Fibroblast of pulmonary artery (primary cell): ENCODE measurements around the gene UNC5B.

Source experiments
- DNase-seq: peaks from one replicate; pipeline ENCODE4 v3.0.0-alpha.2; 2010; ENCODE audit warnings: low read depth
- H3K4me3 ChIP-seq: replicated peaks from 2 replicates; pipeline ENCODE4 v1.5.1; 2011; ENCODE audit warnings: low read depth, mild to moderate bottlenecking, control low read depth, low read length, moderate library complexity
- TF ChIP-seq, protein P1 (sequence below): IDR thresholded peaks from 2 replicates; pipeline ENCODE4 v1.5.1; 2011; ENCODE audit warnings: mild to moderate bottlenecking, control low read depth, low read length, inconsistent platforms; ENCODE audit errors: missing control alignments

The UNC5B gene

DNA sequence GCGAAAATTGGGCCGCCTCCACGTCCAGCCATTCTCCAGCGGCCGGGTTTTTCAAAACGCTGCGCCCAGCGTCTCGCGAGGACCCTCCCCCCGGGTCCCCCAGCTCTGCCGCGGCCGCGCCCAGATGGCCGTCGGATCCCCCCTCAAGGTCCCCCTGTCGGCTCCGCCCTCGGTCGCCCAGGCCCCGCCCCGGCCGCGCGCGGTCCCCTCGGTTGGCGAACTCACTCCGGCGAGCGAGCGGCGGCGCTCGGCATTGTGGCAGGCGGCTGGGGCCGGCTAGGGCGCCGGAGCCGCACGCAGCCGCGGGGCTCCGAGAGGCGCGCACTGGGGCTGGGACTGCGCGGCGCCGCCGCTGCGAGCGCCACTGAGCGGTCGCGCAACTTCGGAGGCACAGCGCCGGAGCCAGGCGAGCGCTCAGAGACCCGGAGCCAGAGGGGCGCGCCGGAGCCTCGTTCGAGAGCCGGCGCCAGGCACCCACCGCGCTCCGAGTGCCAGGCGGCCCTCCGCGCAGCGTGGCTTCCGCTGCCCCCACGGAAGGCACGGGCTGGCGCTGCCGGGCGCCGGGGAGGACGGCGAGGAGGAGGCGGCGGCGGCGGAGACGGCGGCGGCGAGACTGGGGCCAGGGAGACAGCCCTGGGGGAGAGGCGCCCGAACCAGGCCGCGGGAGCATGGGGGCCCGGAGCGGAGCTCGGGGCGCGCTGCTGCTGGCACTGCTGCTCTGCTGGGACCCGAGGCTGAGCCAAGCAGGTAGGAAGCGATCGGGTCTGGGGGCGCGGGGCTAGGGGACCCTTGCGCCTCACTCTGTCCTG is at the start of gene UNC5B:
Gene UNC5B (plus strand): TSS at position 253 of the 809 bp plus-strand sequence. CDS start 416 bp downstream, at position 669.
- H3K4me3 ChIP-seq, result peak within 1 kb of the TSS; percentile 97
- DNase-seq, result peak; percentile 89

DNA sequence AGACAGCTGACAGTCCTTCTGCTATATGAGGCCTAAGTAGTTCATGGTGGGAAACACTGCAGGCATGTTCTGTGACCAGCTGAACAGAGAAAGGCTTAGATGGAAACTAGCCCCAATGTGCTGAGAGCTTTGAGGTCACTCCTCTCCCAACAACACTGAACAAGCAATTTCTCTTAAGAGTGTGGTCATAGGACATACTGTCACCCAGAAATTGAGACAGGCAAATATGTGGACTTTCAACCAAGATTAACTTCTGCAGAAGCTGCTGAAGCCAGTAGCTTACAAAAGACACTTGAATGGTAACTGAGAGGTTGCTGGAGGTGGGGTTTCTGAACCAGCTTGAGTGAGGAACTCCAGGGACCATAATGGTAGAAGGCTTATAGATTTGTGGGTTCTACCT is 38.9 kb upstream of the UNC5B start:
- no peak for DNase-seq
- H3K4me3 ChIP-seq, result no peak overlapping the region
- TF ChIP-seq, protein P1, sequence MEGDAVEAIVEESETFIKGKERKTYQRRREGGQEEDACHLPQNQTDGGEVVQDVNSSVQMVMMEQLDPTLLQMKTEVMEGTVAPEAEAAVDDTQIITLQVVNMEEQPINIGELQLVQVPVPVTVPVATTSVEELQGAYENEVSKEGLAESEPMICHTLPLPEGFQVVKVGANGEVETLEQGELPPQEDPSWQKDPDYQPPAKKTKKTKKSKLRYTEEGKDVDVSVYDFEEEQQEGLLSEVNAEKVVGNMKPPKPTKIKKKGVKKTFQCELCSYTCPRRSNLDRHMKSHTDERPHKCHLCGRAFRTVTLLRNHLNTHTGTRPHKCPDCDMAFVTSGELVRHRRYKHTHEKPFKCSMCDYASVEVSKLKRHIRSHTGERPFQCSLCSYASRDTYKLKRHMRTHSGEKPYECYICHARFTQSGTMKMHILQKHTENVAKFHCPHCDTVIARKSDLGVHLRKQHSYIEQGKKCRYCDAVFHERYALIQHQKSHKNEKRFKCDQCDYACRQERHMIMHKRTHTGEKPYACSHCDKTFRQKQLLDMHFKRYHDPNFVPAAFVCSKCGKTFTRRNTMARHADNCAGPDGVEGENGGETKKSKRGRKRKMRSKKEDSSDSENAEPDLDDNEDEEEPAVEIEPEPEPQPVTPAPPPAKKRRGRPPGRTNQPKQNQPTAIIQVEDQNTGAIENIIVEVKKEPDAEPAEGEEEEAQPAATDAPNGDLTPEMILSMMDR, result no peak

More for the DNA sequence above, at the start of gene UNC5B:
- TF ChIP-seq, protein P1, result no peak

DNA sequence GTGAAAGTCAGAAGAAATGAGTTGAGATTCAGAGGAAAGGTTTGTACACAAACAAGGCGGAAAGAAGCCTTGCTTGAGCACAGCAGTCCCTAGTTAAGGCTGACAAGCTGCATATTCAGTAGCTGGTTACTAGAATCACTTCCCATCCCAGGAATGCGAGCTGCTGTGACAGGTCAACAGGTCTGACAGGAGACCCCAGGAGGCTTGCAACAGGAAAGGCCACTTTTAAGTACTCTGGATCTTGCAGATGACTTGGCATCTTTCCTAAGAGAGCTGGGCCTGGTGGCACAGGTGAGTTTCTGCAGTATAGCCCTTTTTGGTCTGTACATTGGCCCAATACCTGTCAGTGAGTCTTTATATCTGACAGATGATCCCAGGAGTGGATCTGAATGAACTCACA is 35.7 kb upstream of the UNC5B start:
- TF ChIP-seq, protein P1, result no peak
- DNase-seq, result no peak
- H3K4me3 ChIP-seq, result no peak overlapping the region

DNA sequence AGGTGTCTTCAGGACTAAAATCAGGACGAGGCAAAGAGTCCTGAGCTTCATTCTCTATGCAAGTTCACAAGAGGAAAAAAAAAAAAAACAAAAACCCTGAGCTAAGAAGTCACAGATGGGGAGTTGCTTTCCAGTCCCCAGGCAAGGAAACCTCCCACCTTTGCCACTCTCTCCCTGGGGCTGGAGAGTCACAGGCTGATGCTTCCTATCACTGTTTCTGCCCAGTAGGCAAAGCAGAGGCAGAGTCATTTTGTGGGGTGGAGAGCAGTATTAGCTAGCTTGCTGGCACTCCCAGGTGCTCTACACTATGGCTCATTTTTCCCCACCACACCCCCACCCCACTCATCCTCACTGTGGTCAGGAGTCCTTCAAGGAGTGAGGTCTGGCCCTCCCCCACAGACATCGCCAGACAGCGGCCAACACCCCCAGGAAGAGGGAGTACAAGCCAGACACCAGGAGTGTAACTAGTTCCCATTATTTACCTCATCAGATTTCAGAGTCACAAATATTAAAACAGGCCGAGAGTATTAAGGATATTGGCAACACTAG is 34.6 kb upstream of the UNC5B start:
- no peak for DNase-seq
- TF ChIP-seq, protein P1, result no peak
- no peak overlapping the region for H3K4me3 ChIP-seq

DNA sequence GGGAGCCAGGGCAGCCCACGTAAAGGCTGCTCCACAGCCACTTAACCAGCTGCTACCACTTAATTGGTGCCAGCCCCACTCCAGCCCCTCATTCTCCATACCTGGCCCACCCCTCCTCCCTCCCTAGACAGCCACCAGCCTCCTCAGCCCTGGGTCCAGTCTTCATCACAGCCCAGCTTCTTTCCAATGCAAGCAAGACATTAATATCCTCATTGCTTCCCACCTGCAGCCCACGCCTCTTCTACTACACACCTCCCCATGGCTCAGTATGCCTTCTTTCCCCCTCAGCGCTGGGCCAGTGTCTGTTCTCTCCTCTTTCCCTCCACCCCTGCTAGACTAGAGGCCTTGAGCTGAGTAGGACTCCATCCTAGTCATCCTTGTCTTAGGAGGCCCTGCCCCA is 33.5 kb upstream of the UNC5B start:
- TF ChIP-seq, protein P1, result no peak
- H3K4me3 ChIP-seq, result no peak overlapping the region
- DNase-seq, result no peak

DNA sequence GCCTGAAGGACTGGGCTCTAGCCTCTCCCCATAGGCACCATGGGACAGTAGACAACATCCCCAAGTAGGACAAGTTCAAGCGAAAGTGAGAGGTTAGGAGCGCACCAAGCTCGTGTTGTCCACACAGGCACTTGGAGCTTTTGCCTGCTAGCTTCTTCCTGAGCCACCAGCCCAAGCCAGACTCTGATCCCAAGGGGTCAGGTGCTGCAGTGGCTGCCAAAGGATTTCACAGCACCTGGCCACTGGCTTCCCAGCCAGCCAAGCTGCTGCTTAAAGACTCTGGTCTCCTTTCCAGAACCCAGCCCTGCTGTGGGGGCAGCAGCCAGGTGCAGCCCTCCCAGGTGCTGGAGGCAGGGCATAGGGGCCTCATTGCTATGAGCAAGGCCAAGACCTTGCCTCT is 33.0 kb upstream of the UNC5B start:
- H3K4me3 ChIP-seq, result no peak overlapping the region
- TF ChIP-seq, protein P1, result no peak
- no peak for DNase-seq
